DMS53 treated with DMSO at 0.1 percent for 48 hours (cell line): ENCODE results near the gene DMPK.
A peak's percentile ranks its signal among the peaks of the same experiment; 100 is the strongest.
"Not testable (repeated sequence)": the region's sequence is repeated elsewhere in the genome, so short reads cannot be mapped to it uniquely, and the experiment has no call there.

Experiments
- DNase-seq: peaks from one replicate; lab custom pipeline; 2025; ENCODE audit not compliant: unreplicated experiment; lab: John Stamatoyannopoulos, UW

DMPK gene

GRCh38 chr19:45815481-45816216 is 33.4 kb upstream of the DMPK start:
- no peak for DNase-seq

GRCh38 chr19:45814851-45815480 is 32.7 kb upstream of the DMPK start, which contains the start of gene RSPH6A:
Gene RSPH6A, minus strand, starts transcription at chr19:45815308. Its CDS starts 132 bp downstream, at chr19:45815176.
- no peak for DNase-seq

DNA sequence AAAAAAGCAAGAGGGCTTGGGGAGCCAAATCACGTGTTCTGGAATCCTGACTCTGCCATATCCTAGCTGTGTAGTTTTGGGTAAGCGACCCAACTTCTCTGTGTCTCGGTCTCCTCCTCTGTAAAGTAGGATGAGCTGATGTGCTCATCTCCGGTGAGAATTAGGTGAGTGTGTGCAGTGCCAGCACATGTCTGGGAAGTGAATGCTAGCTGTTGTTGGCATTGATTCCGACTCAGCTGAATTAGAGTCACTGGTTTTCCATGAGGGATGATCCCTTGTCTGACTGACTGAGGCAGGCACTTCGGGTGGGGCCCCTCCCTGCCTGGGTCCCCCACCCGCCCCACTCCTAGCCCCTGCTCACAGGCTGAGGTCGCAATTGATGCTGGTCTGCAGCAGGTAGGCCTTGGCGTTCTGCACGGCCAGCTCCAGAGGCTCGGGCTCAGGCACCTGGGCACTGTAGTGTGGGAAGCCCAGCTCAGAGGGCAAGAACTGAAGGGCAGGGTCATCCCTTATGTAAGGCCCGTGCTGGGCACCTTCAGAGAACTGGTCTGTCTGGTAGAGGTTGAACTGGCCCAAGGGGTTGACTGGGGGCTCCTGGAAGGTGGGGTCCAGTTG is 32.0 kb upstream of the DMPK start:
- DNase-seq, result no peak

GRCh38 chr19:45812297-45812696 is 30.0 kb upstream of the DMPK start:
- DNase-seq, result no peak

DNA sequence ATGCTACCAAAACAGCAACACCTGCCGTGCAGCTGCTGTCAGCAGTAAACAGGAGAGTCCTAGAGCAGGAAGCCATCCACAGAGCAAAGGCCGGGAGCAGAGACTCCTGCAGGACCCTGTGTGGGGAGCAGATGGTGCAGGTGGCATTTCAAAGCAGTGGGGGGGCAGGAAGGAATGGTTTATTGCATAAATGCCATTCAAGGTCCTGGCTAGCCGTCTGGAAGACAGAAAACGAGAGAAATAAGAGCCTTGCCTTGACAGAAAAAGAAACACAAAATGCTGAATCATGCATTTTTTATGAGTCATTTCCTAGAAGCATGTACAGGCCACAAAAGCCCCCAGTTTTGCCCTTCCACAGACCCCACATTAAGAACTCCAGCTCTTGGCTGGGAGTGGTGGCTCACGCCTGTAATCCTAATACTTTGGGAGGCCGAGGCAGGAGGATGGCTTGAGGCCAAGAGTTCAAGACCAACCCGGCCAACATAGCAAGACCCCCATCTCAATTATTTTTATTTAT is 27.4 kb upstream of the DMPK start:
- peak; percentile 92 for DNase-seq

DNA sequence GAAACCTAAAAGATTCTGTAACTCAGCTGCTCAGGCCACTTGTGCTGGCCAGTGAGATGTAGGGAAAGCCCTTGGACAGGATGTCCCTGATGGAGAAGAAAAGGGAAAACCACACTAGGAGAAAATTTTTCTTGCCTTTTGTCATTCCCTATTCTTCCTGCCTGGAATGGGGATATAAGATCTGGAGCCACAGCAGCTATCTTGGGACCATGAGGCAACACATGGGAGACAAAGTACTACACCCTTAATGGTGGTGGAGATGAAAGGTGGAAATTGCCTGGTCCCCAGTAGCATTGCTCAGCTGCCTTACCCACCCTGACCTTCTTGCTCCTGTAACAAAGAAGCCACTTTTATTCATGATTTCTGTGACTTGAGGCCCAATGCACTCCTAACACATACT is 23.4 kb upstream of the DMPK start:
- DNase-seq, result no peak

- no peak for DNase-seq
Measured at GRCh38 chr19:45804959-45805230, 22.6 kb upstream of the DMPK start.

DNA sequence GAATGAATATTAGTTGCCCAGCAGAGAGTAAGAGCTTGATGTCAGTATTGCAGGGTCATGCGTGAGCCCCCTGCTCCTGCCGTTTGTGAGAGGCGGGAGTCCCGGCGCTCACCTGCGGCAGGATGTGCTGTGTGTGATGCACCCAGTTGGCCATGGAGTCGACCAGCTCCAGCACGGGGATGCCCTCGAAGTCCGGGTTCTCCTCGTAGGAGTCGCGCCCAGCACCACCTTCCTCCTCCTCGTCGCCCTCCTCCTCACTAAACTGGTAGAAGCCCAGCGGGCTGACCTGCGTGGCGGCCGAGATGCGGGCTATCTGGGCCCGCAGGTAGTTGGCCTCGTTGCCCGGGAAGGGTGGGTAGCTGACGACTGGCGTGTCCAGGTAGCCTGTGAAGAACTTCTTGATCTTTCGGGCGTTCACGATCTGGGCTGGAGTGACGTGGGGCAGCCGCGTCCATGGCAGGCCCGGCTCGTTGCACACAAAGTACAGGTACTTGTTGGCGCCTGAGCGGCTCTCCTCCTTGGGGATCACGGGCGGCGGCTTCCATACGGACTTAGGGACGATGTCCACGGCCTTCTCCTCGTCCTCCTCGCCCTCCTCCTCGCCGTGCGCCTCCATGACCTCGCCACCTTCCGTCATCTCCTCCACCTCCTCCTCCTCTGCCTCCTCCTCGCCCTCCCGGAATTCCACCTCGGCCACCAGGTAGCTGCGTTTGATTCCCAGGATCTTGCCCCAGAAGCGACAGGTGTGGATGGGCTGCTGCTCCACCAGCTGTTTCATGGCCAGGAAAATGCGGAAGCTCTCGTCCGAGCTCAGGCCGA is 22.1 kb upstream of the DMPK start:
- DNase-seq, result no peak

GRCh38 chr19:45801603-45802175 is 19.4 kb upstream of the DMPK start:
- DNase-seq, result no peak

GRCh38 chr19:45800070-45800553 is 17.8 kb upstream of the DMPK start:
- no peak for DNase-seq

DNA sequence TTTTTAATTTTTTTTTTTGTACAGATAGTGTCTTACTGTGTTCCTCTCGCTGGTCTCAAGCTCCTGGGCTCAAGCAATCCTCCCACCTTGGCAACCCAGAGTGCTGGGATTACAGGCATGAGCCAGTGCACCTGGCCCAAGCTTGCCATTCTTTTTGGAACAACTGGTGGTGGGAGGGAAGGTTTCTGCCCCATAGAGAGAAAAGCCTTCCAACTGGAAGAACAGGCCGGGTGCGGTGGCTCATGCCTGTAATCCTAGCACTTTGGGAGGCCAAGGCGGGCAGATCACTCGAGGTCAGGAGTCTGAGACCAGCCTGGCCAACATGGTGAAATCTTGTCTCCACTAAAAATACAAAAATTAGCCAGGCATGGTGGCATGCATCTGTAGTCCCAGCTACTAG is 17.3 kb upstream of the DMPK start:
- DNase-seq, result not testable (repeated sequence)

GRCh38 chr19:45798995-45799517 is 16.8 kb upstream of the DMPK start:
- peak; percentile 33 for DNase-seq

DNA sequence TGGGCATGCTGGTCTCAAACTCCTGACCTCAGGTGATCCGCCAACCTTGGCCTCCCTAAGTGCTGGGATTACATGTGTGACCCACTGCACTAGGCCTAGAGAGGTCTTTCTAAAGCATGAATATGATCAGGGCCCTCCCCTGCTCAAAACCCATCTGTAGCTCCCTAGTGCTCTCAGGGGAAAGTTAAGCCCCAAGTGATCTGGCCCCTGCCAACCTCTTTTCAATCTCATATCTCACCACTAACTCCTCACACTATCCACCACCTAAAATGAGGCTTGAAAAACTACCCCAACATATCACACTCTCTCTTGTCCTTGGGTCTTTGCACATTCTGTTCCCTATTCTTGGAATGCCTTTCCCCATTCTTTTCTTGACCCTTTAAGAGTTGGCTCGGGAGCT is 12.3 kb upstream of the DMPK start:
- DNase-seq, result no peak

DNA sequence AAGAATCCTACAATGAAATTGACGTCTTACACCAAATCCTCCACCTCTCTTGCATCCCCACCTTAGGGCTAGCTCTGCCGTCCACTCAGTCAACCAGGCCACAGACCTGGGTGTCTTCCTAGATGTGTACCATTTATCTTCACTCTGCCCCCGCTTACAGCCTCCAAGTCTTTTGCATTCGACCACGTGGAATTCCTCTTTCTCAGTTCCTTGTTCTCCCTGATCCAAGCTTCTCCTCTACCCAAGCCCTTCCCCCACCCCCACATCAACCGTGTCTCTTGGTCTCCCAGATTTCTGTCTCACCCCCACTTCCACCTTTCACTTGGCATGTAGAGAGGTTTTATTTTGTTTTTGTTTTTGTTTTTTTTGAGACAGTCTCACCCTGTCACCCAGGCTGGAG is 11.6 kb upstream of the DMPK start:
- DNase-seq, result no peak

GRCh38 chr19:45793178-45793564 is 10.9 kb upstream of the DMPK start:
- DNase-seq, result no peak

GRCh38 chr19:45792470-45793177 is 10.3 kb upstream of the DMPK start, which contains the start of gene DMWD:
Gene DMWD, minus strand, starts transcription at chr19:45792845. Its CDS starts 89 bp downstream, at chr19:45792756.
- peak; percentile 97 for DNase-seq

DNA sequence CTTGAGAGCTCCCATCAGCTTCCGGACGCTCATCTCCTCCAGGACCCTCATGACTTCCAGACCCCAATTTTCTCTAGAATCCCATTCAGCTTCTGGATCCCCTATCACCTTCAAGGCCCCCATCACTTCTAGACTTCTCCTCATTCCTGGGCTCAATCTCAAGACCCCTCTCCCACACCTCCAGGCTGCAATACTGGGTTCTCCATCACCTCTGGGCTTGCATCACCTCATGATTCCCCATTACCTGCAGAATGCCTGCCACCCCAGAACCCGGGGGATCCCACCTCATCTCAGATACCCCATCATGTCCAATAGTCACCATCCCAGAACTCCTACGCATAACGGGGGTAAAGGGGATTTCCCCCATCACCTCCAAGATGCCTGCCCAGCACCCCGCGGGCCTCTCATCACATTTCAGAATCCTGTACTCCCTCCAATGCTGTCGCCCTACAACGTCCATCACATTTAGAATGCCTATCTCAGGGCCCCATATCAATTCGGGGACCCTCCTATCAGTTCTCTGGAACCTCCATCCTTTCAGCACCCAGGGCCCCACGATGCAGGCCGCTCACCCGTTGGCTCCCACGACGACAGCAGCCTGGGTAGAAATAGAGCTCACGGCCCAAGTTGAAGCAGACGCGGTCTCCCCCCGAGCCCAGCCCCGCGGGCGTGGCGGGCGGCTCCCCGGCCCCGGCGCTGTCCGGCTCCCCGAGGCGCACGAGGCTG is 9.6 kb upstream of the DMPK start:
- no peak for DNase-seq

- no peak for DNase-seq
Measured at GRCh38 chr19:45790942-45791341, 8.7 kb upstream of the DMPK start.

- DNase-seq, result no peak
Measured at GRCh38 chr19:45789035-45789786, 6.9 kb upstream of the DMPK start.
